ENCODE measurements around the gene ADCY4.
A peak's percentile ranks its signal among the peaks of the same experiment; 100 is the strongest.

The ADCY4 gene

DNA sequence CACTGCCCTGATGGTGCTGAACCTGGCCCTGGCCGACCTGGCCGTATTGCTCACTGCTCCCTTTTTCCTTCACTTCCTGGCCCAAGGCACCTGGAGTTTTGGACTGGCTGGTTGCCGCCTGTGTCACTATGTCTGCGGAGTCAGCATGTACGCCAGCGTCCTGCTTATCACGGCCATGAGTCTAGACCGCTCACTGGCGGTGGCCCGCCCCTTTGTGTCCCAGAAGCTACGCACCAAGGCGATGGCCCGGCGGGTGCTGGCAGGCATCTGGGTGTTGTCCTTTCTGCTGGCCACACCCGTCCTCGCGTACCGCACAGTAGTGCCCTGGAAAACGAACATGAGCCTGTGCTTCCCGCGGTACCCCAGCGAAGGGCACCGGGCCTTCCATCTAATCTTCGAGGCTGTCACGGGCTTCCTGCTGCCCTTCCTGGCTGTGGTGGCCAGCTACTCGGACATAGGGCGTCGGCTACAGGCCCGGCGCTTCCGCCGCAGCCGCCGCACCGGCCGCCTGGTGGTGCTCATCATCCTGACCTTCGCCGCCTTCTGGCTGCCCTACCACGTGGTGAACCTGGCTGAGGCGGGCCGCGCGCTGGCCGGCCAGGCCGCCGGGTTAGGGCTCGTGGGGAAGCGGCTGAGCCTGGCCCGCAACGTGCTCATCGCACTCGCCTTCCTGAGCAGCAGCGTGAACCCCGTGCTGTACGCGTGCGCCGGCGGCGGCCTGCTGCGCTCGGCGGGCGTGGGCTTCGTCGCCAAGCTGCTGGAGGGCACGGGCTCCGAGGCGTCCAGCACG, 18.9 kb downstream of the ADCY4 start:
- DNase-seq (ENCODE audit: low read depth in 2 of 2) = no peak

- DNase-seq (ENCODE audit: low read depth in 2 of 2) = no peak
Observed at GRCh38 chr14:24315243-24315806, 19.5 kb downstream of the ADCY4 start.

DNA sequence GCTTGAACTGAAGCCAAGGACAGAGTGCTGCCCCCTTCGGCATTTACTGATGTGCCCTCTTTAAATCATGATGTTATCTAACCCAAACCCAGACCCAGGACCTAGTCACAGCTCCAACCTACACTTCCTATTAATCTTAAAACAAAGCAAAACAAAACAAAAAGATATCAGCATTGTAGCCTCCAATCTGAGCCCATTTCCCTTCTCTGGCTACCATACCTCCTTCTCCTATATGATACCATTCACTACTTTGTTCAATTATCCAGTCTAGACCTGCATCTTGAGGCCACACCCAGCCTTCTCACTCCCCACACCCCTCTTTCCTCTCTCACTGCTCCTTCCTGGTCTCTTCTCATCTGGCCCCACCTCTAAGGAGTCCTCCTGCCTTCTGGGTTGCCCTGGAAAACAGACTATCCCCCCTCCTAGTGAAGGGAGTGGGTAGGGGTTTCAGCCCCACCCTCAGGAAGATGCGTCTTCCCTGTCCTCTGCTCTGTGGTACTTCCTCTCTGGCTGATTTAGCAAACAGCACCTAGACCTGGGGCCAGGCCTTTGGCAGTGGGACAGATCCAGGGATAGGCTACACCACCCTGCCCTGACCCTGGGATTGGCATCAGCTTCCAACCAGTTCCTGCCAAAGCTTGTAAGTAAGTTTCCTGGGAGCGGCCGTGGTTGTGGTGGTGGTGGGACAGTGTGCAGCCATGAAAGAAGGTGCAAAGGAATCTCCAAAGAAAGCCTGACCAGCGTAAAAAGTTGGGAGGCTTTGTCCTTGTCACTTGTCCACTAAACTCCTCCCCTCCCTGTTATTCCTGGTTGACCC, 20.3 kb downstream of the ADCY4 start:
- DNase-seq (ENCODE audit: low read depth in 2 of 2) = no peak

DNA sequence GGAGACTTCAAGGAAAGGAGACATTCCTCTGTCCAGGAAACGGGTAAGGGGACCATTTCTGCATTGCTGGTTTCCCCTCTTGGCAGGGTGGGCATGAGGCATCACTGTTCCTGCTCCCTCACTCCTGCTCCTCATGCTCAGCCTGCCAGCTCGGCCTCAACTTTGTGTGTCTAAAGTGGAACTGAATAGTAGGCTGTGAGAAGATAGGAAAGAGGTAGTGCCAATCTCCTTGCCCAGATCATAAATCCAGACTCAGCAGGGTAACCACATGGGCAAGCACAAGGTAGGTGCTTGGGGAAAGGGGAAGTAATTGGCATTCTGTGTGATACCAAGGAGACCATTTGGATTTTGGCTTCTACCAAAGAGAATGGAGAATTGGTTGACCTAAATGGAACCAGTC, 21.0 kb downstream of the ADCY4 start:
- DNase-seq (ENCODE audit: low read depth in 2 of 2) = no peak

DNA sequence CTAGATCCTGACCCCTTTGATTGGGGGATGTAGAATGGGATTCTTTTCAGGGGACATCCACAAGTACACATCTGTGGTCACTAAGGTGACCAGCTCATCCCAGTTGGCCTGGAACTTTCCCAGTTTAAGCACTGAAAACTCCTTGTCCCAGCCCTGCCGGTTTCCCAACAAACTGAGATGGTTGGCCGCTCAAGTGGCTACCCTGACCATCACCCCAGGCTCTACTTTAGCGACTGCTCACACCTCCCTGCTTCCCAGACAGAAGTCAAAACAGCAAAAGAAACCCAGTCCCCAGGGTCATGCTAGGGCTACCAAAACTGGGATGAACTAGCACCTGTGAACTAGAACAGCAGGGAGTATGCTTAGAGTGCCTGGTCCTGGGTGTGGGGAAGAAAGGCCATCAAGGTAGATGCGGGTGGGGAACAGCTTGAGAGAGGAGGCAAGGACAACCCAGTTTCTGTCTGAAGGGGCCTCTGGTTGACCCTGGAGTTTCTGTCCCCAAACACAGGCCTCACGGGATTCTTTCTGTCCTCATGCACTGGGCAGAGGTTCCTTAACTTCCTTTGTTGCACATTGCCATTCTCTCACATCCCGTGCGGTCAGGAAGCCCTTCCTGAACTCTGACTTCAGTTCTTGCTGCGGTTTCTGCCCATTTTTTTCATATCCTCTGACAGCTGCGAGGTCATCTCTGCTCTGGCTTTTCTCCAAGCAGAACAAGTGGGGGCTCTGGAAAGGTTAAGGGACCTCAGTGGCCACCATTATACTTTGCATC, 21.9 kb downstream of the ADCY4 start:
- DNase-seq (ENCODE audit: low read depth in 2 of 2) = no peak

- no peak for DNase-seq (ENCODE audit: low read depth in 2 of 2)
Observed at GRCh38 chr14:24311837-24312615, 22.8 kb downstream of the ADCY4 start.

DNA sequence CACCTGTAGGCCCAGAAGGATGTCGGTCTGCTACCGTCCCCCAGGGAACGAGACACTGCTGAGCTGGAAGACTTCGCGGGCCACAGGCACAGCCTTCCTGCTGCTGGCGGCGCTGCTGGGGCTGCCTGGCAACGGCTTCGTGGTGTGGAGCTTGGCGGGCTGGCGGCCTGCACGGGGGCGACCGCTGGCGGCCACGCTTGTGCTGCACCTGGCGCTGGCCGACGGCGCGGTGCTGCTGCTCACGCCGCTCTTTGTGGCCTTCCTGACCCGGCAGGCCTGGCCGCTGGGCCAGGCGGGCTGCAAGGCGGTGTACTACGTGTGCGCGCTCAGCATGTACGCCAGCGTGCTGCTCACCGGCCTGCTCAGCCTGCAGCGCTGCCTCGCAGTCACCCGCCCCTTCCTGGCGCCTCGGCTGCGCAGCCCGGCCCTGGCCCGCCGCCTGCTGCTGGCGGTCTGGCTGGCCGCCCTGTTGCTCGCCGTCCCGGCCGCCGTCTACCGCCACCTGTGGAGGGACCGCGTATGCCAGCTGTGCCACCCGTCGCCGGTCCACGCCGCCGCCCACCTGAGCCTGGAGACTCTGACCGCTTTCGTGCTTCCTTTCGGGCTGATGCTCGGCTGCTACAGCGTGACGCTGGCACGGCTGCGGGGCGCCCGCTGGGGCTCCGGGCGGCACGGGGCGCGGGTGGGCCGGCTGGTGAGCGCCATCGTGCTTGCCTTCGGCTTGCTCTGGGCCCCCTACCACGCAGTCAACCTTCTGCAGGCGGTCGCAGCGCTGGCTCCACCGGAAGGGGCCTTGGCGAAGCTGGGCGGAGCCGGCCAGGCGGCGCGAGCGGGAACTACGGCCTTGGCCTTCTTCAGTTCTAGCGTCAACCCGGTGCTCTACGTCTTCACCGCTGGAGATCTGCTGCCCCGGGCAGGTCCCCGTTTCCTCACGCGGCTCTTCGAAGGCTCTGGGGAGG, 23.9 kb downstream of the ADCY4 start, which contains the start of gene LTB4R:
Gene LTB4R (plus strand): TSS at position 857 of the 959 bp plus-strand sequence. CDS start 4,150 bp downstream, outside the sequence.
- peak in 1 of 2 donors; percentile 34 for DNase-seq (ENCODE audit: low read depth in 2 of 2)

GRCh38 chr14:24310265-24310645, 24.6 kb downstream of the ADCY4 start:
- no peak for DNase-seq (ENCODE audit: low read depth in 2 of 2)

- DNase-seq (ENCODE audit: low read depth in 2 of 2) = no peak
Observed at GRCh38 chr14:24309538-24310264, 25.2 kb downstream of the ADCY4 start, which contains the start of gene LTB4R2. Gene LTB4R2, plus strand, starts transcription at chr14:24310140. Its CDS starts 525 bp downstream, at chr14:24310665.

DNA sequence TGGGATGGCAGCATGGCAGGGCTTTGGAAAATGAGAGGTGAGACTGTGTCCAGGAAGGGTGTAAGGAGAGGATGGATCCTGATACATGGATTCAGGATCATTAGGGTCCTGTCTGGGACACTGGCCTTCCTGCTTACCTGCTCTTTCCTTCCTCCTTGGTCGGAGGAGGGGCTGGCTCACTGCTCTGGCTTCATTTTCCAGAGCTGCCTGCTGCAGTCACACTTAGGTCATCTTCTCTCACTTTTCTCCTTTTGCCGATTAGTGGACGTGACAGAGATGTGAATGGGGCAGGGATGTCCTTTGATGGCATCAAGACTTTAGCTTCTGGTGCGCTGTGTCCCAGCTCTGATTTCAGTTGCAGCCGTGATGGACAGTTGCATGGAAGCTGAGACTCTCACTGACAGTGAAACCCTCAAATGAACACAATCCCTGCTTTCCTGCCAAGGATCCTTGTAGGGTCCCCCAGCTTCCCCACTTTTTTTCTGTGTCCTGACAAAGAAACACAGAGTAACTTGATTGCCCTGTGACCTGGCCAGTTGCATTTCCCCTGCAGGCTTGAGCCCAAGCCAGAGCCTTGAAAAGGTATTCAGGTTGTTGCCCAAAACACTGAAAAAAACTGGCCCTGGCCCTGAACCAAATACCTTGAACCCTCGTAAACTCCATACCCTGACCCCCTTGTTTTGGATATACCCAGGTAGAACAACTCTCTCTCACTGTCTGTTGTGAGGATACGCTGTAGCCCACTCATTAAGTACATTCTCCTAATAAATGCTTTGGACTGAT, 26.3 kb downstream of the ADCY4 start:
- no peak for DNase-seq (ENCODE audit: low read depth in 2 of 2)

DNA sequence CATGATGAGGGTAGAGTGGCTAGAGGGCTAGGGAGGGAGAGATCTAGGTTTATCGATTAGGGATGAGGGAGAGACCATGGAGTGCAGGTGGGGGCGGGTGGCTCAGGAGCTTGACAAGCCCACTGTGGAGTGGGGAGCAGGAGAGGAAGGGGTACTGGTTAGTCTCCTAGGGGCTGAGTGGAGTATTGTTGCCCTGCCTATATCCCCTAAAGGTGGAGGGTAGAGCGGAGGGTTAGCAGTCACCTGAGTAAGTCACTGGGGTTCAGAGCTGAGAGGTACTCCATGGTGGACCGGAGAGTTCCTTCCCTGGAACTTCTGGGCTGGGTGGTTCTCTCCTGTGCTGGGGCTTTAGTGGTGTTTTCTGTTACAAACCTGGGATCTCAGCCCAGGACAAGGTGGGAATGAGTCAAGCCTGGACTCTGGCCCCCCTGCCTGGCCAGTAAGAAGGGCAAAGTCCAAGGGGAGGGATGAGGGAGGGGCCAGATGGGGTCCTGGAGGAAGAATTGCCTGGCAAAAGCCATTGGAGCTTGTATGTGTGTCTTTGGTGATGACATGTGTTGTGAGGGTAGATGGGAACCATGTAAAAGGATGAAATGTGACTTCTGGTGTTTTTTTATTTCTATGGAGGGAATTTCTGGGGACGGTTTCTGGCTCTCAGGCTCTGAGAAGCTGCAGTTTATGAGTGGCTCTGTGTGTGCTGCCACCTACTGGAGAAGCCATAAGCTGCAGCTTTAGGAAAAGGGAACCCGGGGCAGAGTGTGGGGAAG, 27.1 kb downstream of the ADCY4 start, which contains the start of gene CIDEB:
Gene CIDEB (minus strand): TSS at position 403 of the 767 bp plus-strand sequence. CDS start 119 bp downstream, at position 284.
- peak in 1 of 2 donors; percentile 43 for DNase-seq (ENCODE audit: low read depth in 2 of 2)

DNA sequence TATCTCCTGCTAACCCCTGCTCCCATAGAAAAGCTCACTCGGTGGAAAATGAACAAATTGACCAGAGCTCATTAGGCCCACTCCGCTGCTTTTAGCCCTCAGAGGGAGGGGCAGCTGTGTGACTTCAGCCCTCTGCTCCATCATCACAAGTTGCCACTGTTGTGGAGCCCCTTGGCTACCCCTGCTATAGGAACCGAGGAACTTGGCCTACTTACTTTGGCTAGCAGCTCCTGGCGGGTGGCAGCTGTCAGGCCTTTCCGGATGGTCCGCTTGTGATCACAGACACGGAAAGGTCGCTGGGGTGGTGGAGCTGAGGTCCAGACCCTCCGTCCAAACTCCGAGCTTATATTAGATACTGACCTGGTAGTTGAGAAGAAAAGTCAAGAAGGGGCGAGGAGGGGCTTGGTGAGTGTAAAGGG, 27.7 kb downstream of the ADCY4 start:
- no peak for DNase-seq (ENCODE audit: low read depth in 2 of 2)

GRCh38 chr14:24304019-24304387, 30.9 kb downstream of the ADCY4 start:
- no peak for DNase-seq (ENCODE audit: low read depth in 2 of 2)

DNA sequence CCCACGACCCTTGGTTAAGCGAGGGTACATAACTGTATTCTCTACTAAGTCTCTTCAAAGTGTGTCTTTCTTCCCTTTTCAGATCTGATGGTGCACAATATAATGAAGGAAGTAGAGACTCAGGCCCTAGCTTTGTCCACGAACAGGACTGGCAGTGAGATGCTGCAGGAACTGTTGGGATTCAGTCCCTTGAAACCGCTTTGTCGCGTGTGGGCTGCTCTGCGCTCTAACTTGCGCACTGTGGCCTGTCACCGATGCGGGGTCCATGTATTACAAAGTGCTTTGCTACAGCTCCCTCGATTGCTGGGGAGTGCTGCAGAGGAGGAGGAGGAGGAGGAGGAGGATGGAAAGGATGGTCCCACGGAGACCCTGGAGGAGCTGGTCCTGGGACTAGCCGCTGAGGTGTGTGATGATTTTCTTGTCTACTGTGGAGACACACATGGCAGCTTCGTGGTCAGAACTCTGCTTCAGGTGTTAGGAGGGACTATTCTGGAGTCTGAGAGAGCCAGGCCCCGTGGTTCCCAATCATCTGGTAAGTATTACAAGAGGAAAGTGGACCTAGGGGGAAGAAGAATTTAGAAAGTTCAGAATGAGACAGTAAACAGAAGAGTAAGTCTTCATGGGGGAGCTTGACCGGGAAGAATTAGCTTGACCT, 34.4 kb downstream of the ADCY4 start:
- DNase-seq (ENCODE audit: low read depth in 2 of 2) = no peak

DNA sequence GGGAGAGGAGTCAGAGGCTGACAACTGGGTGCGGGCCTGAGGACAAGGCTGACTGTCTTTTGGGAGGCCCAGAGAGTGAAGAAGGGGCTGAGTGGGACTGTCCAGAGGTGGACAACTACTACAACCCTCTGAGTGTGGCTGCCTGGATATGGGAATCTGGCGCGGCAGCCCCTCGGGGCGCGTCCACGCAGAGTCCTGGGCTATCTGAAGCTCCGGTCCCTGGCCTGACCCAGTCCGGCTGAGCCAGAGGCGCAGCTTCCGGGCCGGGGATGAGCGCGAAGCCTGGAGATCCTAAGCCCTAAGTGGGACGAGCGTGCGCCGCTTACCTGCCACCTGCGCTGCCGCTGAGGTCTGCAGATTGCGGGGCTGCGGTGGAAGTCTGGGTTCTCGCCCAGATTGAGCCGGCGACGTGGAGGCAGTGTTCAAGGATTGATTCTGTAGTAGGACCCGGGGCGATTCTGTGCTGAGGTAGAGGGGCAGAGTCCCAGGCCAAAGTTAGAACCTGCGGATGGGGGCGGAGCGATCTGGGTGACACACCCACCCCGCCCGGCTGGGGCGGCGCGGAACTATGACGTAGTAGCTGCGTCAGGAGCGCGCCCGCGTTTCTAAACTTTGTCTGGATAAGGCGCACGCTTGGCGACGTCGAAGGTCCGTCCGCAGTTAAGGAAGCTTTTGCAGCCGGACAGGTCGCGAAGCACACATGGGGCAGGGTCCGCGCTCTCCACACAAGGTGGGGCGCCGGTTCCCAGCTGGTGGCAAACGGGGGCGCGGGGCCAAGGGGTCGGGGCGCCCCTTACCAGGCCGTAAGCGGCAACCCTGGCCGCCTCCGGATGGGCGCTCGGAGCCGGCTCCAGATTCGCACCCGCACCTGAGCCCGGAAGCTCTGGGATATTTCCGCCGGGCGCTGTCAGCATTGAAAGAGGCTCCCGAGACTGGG, 35.3 kb downstream of the ADCY4 start, which contains the start of the genes DHRS1 and NOP9:
Gene DHRS1 (minus strand): TSS at position 526 of the 937 bp plus-strand sequence. CDS start 674 bp downstream, outside the sequence.
Gene NOP9 (plus strand): TSS at position 596 of the 937 bp plus-strand sequence. CDS start 105 bp downstream, at position 701.
- DNase-seq (ENCODE audit: low read depth in 2 of 2) = peak; percentile 90 to 91
